CD8-positive, alpha-beta memory T cell (primary cell): ENCODE data around the gene CAMK4. TPM values are rescaled to one million over a fixed set of nuclear protein-coding genes. Genes with fewer than 3 reads are reported as not detected.
"Not testable (repeated sequence)": the region's sequence is repeated elsewhere in the genome, so short reads cannot be mapped to it uniquely, and the experiment has no call there.

Source experiments
- CTCF ChIA-PET: fragments of 350-600 bp; sonication (Branson Sonifier 250); formaldehyde crosslinking; loops from one replicate; lab custom pipeline; 2021; ENCODE audit warnings: antibody characterized with exemption; lab: Charles Lee
- POLR2A ChIA-PET: fragments of 350-600 bp; sonication (Branson Sonifier 250); formaldehyde crosslinking; loops from one replicate; lab custom pipeline; 2021; ENCODE audit warnings: antibody characterized with exemption; lab: Charles Lee
- DNase-seq, 5 donors: peaks; one replicate each; pipeline versions ENCODE4 v3.0.0 to v3.0.0-alpha.2; 2020 to 2022; ENCODE audit warnings: mixed read lengths in 1 of 5
- H3K27ac ChIP-seq: one replicate; pipeline ENCODE4 v1.7.0; 2013; ENCODE audit warnings: low read depth, mild to moderate bottlenecking, low read length, moderate library complexity
- H3K27me3 ChIP-seq: 2 replicates; pipeline ENCODE4 v1.7.0; 2013; ENCODE audit warnings: low read length, mild to moderate bottlenecking; ENCODE audit not compliant: insufficient read depth, poor library complexity, severe bottlenecking
- H3K36me3 ChIP-seq: 2 replicates; pipeline ENCODE4 v1.7.0; 2013; ENCODE audit warnings: mild to moderate bottlenecking, low read length, moderate library complexity; ENCODE audit not compliant: insufficient read depth
- H3K4me1 ChIP-seq: 2 replicates; pipeline ENCODE4 v1.7.0; 2013; ENCODE audit warnings: mild to moderate bottlenecking, low read length, moderate library complexity; ENCODE audit not compliant: insufficient read depth
- H3K4me3 ChIP-seq: 2 replicates; pipeline ENCODE4 v1.7.0; 2013; ENCODE audit warnings: mild to moderate bottlenecking, low read length
- H3K9me3 ChIP-seq: 2 replicates; pipeline ENCODE4 v1.7.0; 2013; ENCODE audit warnings: mild to moderate bottlenecking, low read length
- H3K27ac Mint-ChIP-seq, 8 donors: one replicate each; pipeline ENCODE4 v1.8.0; 2020 to 2021; ENCODE audit warnings: mixed read lengths in 8 of 8, mild to moderate bottlenecking in 6 of 8, inconsistent platforms in 3 of 8, moderate library complexity in 3 of 8
- H3K27me3 Mint-ChIP-seq, 2 donors: one replicate each; pipeline ENCODE4 v1.8.0; 2020 to 2021; ENCODE audit warnings: mixed read lengths in 2 of 2, mild to moderate bottlenecking in 1 of 2, moderate library complexity in 1 of 2
- H3K36me3 Mint-ChIP-seq, 3 donors: one replicate each; pipeline ENCODE4 v1.8.0; 2020 to 2021; ENCODE audit warnings: mixed read lengths in 3 of 3, inconsistent platforms in 1 of 3, mild to moderate bottlenecking in 1 of 3
- H3K4me1 Mint-ChIP-seq, 3 donors: one replicate each; pipeline ENCODE4 v1.8.0; 2020 to 2021; ENCODE audit warnings: mixed read lengths in 3 of 3, inconsistent platforms in 1 of 3, mild to moderate bottlenecking in 1 of 3
- H3K4me3 Mint-ChIP-seq, 7 donors: one replicate each; pipeline ENCODE4 v1.8.0; 2020 to 2021; ENCODE audit warnings: mixed read lengths in 7 of 7, mild to moderate bottlenecking in 6 of 7, moderate library complexity in 4 of 7, inconsistent platforms in 2 of 7
- H3K9me3 Mint-ChIP-seq, 5 donors: one replicate each; pipeline ENCODE4 v1.8.0; 2020 to 2022; ENCODE audit warnings: mixed read lengths in 5 of 5, mild to moderate bottlenecking in 3 of 5, moderate library complexity in 2 of 5, inconsistent platforms in 1 of 5
- polyA plus RNA-seq: library from polyadenylated mRNA; unstranded; fragments of 300-500 nt; fragmentation: Illumina TruSeq; gene quantifications from one replicate; pipeline ENCODE4 v1.2.3, GENCODE V29; 2021
- total RNA-seq, 2 experiments: library from RNA; stranded (reverse); gene quantifications; one replicate each; pipeline ENCODE4 v1.2.3, GENCODE V29; 2021

Gene CAMK4
- total and polyA plus RNA-seq, 3 experiments from 2014 or later: 57.4 to 84.5 (median 68.7) TPM

DNA sequence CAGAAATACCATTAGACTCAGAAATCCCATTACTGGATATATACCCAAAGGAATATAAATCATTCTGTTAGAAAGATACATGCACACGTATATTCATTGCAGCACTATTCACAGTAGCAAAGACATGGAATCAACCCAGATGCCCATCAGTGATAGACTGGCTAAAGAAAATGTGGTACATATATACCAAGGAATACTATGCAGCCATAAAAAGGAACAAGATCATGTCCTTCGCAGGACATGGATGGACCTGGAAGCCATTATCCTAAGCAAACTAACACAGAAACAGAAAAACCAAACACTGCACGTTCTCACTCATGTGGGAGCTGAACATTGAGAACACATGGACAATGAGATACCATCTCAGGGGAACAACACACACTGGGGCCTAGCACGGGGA is 33.4 kb downstream of the CAMK4 start:
- H3K9me3 Mint-ChIP-seq, H3K27me3 ChIP-seq, H3K36me3 ChIP-seq, H3K27ac ChIP-seq, H3K9me3 ChIP-seq, H3K4me3 ChIP-seq, H3K4me3 Mint-ChIP-seq, CTCF ChIA-PET, DNase-seq, POLR2A ChIA-PET, H3K27me3 Mint-ChIP-seq: not testable (repeated sequence)
- H3K4me1 Mint-ChIP-seq: peaks cover 36 to 52% (median 50%) of the 10 kb centered on the region in 3 donors
- peaks cover 80% of the 10 kb centered on the region for H3K4me1 ChIP-seq
- H3K27ac Mint-ChIP-seq: peak overlapping the region in 1 of 8 donors; percentile 64
- peaks cover 6 to 32% (median 10%) of the 10 kb centered on the region in 3 donors for H3K36me3 Mint-ChIP-seq

- H3K27me3 Mint-ChIP-seq: no peaks in the 10 kb centered on the region
- peaks cover 13 to 41% (median 17%) of the 10 kb centered on the region in 3 donors for H3K36me3 Mint-ChIP-seq
- H3K27me3 ChIP-seq: no peaks in the 10 kb centered on the region
- peaks cover 1% of the 10 kb centered on the region for H3K36me3 ChIP-seq
- H3K4me1 ChIP-seq: peaks cover 80% of the 10 kb centered on the region
- no peaks in the 10 kb centered on the region for H3K9me3 ChIP-seq
- H3K4me3 Mint-ChIP-seq: no peak overlapping the region
- CTCF ChIA-PET: no interaction called here
- no peak overlapping the region for H3K27ac Mint-ChIP-seq
- POLR2A ChIA-PET: no interaction called here
- H3K9me3 Mint-ChIP-seq: peaks cover 0 to 3% (median 0%) of the 10 kb centered on the region in 5 donors
- no peak overlapping the region for H3K4me3 ChIP-seq
- peaks cover 18 to 39% (median 34%) of the 10 kb centered on the region in 3 donors for H3K4me1 Mint-ChIP-seq
- no peak for DNase-seq
- no peak overlapping the region for H3K27ac ChIP-seq
These were observed 35.5 kb downstream of the CAMK4 start for GRCh38 chr5:111259636-111260035.

DNA sequence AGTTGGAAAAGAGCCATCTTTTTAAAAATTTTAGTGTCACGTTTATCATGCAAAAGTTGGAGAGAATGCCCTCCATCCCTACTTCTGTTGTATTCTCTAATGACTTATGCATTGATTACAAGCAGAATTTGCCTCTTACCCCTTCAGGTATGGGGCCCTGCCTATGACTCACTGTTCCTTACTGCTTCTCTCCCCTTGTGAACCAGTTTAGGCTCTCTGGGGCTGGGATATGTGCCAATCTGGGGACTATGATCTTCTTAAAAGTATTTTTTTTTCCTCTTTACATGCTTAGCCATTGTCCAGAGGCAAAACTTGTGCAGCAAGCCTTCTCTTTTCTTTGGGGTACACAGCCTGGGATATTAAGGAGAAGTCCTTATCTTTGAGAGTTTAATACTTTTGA is 37.4 kb downstream of the CAMK4 start:
- H3K4me3 Mint-ChIP-seq: no peak overlapping the region
- DNase-seq: no peak
- H3K4me1 ChIP-seq: peaks cover 67% of the 10 kb centered on the region
- H3K27me3 ChIP-seq: no peaks in the 10 kb centered on the region
- POLR2A ChIA-PET: interaction anchor here (0.6 kb wide), 1 partner anchor 37 kb away, joined by 3 read pairs; no protein-coding TSS in a partner anchor
- H3K9me3 ChIP-seq: no peaks in the 10 kb centered on the region
- peaks cover 0 to 3% (median 0%) of the 10 kb centered on the region in 5 donors for H3K9me3 Mint-ChIP-seq
- H3K27me3 Mint-ChIP-seq: no peaks in the 10 kb centered on the region
- H3K36me3 Mint-ChIP-seq: peaks cover 18 to 42% (median 19%) of the 10 kb centered on the region in 3 donors
- CTCF ChIA-PET: no interaction called here
- H3K27ac ChIP-seq: no peak overlapping the region
- H3K4me1 Mint-ChIP-seq: peaks cover 0 to 40% (median 14%) of the 10 kb centered on the region in 3 donors
- no peak overlapping the region for H3K27ac Mint-ChIP-seq
- H3K36me3 ChIP-seq: peaks cover 4% of the 10 kb centered on the region
- no peak overlapping the region for H3K4me3 ChIP-seq

- H3K36me3 Mint-ChIP-seq: peaks cover 14 to 40% (median 18%) of the 10 kb centered on the region in 3 donors
- POLR2A ChIA-PET: interaction anchor here (0.6 to 1.2 kb wide), 3 partner anchors 37 to 100 kb away, joined by 3 to 6 read pairs (median 4); no protein-coding TSS in a partner anchor
- Histone ChIP-seq H3K27me3 (no peaks in the 10 kb centered on the region), H3K4me3 (no peak overlapping the region), H3K9me3 (no peaks in the 10 kb centered on the region), H3K36me3 (peaks cover 4% of the 10 kb centered on the region), H3K4me1 (peaks cover 67% of the 10 kb centered on the region), H3K27ac (no peak overlapping the region)
- H3K27ac Mint-ChIP-seq: no peak overlapping the region
- H3K4me3 Mint-ChIP-seq: no peak overlapping the region
- DNase-seq: no peak
- H3K9me3 Mint-ChIP-seq: peaks cover 0 to 2% (median 0%) of the 10 kb centered on the region in 5 donors
- CTCF ChIA-PET: no interaction called here
- H3K27me3 Mint-ChIP-seq: no peaks in the 10 kb centered on the region
- peaks cover 0 to 39% (median 9%) of the 10 kb centered on the region in 3 donors for H3K4me1 Mint-ChIP-seq
These were observed 38.0 kb downstream of the CAMK4 start for GRCh38 chr5:111262153-111262552.

- Mint-ChIP-seq H3K36me3 (peaks cover 11 to 36% (median 18%) of the 10 kb centered on the region in 3 donors), H3K4me1 (peaks cover 2 to 39% (median 5%) of the 10 kb centered on the region in 3 donors), H3K27ac (peak overlapping the region in 1 of 8 donors; percentile 10), H3K9me3 (peaks cover 0 to 1% (median 0%) of the 10 kb centered on the region in 5 donors), H3K4me3 (peak overlapping the region in 1 of 7 donors; percentile 12), H3K27me3 (no peaks in the 10 kb centered on the region)
- peaks cover 4% of the 10 kb centered on the region for H3K36me3 ChIP-seq
- H3K27ac ChIP-seq: no peak overlapping the region
- POLR2A ChIA-PET: interaction anchor here (1.2 kb wide), 1 partner anchor 39 kb away, joined by 6 read pairs; no protein-coding TSS in a partner anchor
- CTCF ChIA-PET: interaction anchor here (1.3 to 1.7 kb wide), 2 partner anchors 15 to 60 kb away, joined by 3 to 4 read pairs; no protein-coding TSS in a partner anchor
- H3K4me1 ChIP-seq: peaks cover 67% of the 10 kb centered on the region
- no peak for DNase-seq
- H3K4me3 ChIP-seq: no peak overlapping the region
- H3K27me3 ChIP-seq: no peaks in the 10 kb centered on the region
- no peaks in the 10 kb centered on the region for H3K9me3 ChIP-seq
These were observed 38.6 kb downstream of the CAMK4 start for GRCh38 chr5:111262815-111263214.

DNA sequence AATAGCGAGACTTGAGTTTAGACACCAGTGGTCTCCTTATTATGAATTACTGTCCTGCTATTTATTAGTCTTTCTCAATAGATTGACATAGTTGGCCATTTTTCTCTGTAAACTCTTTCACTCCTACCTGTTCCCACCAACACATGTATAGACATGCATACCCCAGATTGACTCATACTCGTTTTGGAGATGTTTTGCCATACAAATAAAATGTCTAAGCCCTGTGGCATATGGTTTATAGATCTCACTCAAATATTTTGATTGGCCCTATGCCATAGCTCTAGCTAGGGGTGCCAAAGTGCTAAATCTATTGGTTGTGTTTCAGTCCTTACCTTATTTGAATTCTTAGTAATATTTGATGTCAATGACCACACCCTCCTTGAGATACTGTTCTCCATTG is 42.3 kb downstream of the CAMK4 start:
- peak overlapping the region in 3 of 8 donors; percentile 3 to 39 (median 13) for H3K27ac Mint-ChIP-seq

DNA sequence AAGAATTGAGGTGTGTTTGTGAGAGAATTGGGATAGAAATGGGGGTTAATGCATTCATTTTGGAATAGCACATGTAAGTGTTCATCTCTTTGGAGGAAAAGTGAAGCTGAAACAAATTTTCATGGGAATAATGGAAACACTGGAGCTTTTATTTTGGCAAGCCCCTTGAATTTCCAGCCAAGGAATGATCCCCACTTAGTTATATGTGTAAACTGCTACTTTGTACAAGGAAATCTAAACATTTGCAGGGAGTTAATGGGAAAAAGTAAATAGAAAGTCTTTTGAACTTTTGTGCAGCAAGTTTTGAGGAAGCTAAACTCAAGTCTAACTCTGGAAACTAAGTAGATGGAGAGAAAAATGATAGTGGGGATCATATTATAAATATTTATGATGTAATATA is 44.1 kb downstream of the CAMK4 start:
- Mint-ChIP-seq H3K27me3 (no peaks in the 10 kb centered on the region), H3K27ac (peak overlapping the region in 1 of 8 donors; percentile 12), H3K9me3 (no peaks in the 10 kb centered on the region), H3K4me3 (no peak overlapping the region), H3K36me3 (peaks cover 20 to 56% (median 29%) of the 10 kb centered on the region in 3 donors), H3K4me1 (peaks cover 54 to 70% (median 57%) of the 10 kb centered on the region in 3 donors)
- no peaks in the 10 kb centered on the region for H3K27me3 ChIP-seq
- ChIA-PET CTCF (interaction anchor here (1.3 to 1.6 kb wide), 4 partner anchors 10 to 45 kb away, joined by 3 to 4 read pairs (median 4); no protein-coding TSS in a partner anchor), POLR2A (no interaction called here)
- H3K36me3 ChIP-seq: peaks cover 4% of the 10 kb centered on the region
- DNase-seq: no peak
- no peak overlapping the region for H3K4me3 ChIP-seq
- no peaks in the 10 kb centered on the region for H3K9me3 ChIP-seq
- H3K27ac ChIP-seq: no peak overlapping the region
- peaks cover 22% of the 10 kb centered on the region for H3K4me1 ChIP-seq

More for the DNA sequence above, 42.3 kb downstream of the CAMK4 start:
- H3K9me3 Mint-ChIP-seq: no peaks in the 10 kb centered on the region
- peaks cover 20 to 54% (median 27%) of the 10 kb centered on the region in 3 donors for H3K36me3 Mint-ChIP-seq
- Histone ChIP-seq H3K4me1 (peaks cover 35% of the 10 kb centered on the region), H3K9me3 (no peaks in the 10 kb centered on the region), H3K36me3 (peaks cover 4% of the 10 kb centered on the region), H3K27ac (no peak overlapping the region), H3K27me3 (no peaks in the 10 kb centered on the region), H3K4me3 (no peak overlapping the region)
- no peak overlapping the region for H3K4me3 Mint-ChIP-seq
- CTCF ChIA-PET: interaction anchor here (1.4 kb wide), 1 partner anchor 13 kb away, joined by 5 read pairs; no protein-coding TSS in a partner anchor
- H3K4me1 Mint-ChIP-seq: peaks cover 39 to 60% (median 40%) of the 10 kb centered on the region in 3 donors
- DNase-seq: no peak
- POLR2A ChIA-PET: no interaction called here
- no peaks in the 10 kb centered on the region for H3K27me3 Mint-ChIP-seq

DNA sequence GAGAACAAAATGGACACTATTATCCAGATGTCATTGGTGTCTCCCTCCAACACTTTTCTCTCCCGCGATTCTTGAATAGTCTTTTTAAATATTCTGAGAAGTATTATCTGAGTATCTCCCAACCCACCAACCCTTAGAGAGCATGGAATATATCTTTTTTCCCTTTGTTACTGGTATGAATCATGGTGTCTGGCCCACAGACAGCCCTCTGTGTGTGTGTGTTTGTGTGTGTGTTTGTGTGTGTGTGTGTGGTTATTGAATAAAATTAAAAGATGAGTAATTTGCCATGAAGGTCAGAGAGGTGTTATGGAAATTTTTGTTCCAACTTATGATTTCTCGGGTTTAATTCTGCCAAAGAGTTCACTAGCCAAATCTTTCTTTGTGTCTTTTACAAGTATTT is 47.7 kb downstream of the CAMK4 start:
- Mint-ChIP-seq H3K27ac (peak overlapping the region in 6 of 8 donors; percentile 2 to 70 (median 28)), H3K4me1 (peaks cover 63 to 84% (median 80%) of the 10 kb centered on the region in 3 donors), H3K27me3 (no peaks in the 10 kb centered on the region), H3K9me3 (no peaks in the 10 kb centered on the region), H3K36me3 (peaks cover 11 to 36% (median 17%) of the 10 kb centered on the region in 3 donors), H3K4me3 (peak overlapping the region in 1 of 7 donors; percentile 22)
- Histone ChIP-seq H3K4me1 (peaks cover 11% of the 10 kb centered on the region), H3K27ac (no peak overlapping the region), H3K9me3 (no peaks in the 10 kb centered on the region), H3K27me3 (no peaks in the 10 kb centered on the region), H3K4me3 (no peak overlapping the region), H3K36me3 (no peaks in the 10 kb centered on the region)
- ChIA-PET POLR2A (no interaction called here), CTCF (no interaction called here)
- no peak for DNase-seq
